HG02870 (cell line): ENCODE results near the gene PPP2R5D.
A peak's percentile ranks its signal among the peaks of the same experiment; 100 is the strongest.
"Not testable (repeated sequence)": the region's sequence is repeated elsewhere in the genome, so short reads cannot be mapped to it uniquely, and the experiment has no call there.

Experiments used
- ATAC-seq: cut with Tn5 transposase; IDR thresholded peaks from one replicate; pipeline ENCODE4 v1.9.1; 2021; ENCODE audit warnings: mild to moderate bottlenecking, moderate library complexity; ENCODE audit not compliant: unreplicated experiment

PPP2R5D gene

GRCh38 chr6:42984001-42984923 is at the start of gene PPP2R5D:
PPP2R5D (plus strand) TSS chr6:42984570; CDS start chr6:42984678, 108 bp downstream.
- ATAC-seq = peak; percentile 88

DNA sequence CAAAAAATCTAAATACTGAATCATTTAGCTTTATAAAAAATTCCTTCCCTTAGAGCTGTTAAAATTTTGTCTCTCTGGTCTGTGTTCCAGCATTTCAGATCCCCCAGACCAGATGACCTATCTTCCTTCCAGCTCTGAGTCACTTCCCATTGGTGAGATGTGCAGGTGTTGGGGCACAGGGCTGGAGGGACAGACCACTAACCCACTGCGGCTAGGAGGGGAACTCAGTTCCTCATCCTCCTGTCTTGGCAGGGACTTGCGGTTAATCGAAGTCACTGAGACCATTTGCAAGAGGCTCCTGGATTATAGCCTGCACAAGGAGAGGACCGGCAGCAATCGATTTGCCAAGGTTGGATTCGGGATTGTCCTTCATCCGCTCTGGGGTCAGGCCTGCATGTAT is 49.0 kb upstream of the PPP2R5D start:
- ATAC-seq = no peak

GRCh38 chr6:42936398-42936797 is 48.0 kb upstream of the PPP2R5D start:
- ATAC-seq = no peak

GRCh38 chr6:42937548-42938427 is 46.6 kb upstream of the PPP2R5D start:
- no peak for ATAC-seq

GRCh38 chr6:42938428-42938796 is 46.0 kb upstream of the PPP2R5D start:
- ATAC-seq = no peak

DNA sequence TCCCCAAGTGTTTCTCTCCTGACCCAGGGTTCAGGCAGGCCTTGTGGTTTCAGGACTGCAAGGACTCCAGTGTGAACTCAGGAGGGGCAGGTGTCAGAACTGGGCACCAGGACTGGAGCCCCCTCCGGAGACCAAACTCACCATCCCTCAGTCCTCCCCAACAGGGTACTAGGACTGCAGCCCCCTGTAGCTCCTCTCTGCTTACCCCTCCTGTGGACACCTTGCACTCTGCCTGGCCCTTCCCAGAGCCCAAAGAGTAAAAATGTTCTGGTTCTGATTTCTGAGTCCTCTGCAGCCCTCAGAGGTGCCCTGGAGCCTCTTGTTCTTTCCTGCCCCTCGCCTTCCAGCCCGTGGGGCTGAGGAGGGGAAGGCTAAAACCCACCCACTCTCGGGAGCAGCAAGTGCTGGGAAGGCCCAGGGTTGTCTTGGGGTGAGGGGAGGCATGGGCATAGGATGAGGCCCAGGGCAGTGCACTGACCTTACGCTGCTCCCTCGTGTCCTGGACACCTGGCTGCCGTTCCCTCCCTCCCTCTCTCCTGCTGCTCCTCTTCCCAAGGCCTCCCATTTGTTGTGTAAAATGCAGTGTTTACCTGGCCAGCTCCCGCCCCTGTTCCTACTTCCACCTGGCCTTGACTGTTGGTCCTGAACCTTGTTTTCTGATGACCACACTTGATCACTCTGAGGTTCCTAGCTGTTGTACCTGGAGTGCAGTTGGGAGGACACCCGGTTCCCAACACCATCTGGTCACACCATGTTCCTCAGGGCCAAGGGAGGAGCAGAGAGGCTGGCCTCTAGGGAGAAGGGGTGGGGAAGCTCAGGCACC is 45.2 kb upstream of the PPP2R5D start:
- no peak for ATAC-seq

DNA sequence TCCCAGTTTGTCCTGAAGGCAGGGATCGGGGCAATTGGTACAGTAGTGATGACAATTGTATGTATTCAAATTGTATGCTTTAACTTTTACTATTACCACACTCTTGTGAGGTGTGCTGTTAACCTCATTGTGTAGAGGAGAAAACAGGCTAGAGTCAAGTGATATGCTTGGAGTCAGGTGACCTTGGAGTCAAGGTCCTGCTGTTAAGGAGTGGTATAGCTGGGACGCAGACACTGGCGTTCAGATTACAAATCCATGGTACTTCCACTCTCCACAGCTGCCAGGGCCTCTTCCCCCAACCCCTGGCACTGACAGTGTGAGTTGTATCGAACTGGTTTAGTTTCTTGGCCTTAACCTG is 44.6 kb upstream of the PPP2R5D start:
- no peak for ATAC-seq

GRCh38 chr6:42940493-42941045 is 43.8 kb upstream of the PPP2R5D start:
- no peak for ATAC-seq

DNA sequence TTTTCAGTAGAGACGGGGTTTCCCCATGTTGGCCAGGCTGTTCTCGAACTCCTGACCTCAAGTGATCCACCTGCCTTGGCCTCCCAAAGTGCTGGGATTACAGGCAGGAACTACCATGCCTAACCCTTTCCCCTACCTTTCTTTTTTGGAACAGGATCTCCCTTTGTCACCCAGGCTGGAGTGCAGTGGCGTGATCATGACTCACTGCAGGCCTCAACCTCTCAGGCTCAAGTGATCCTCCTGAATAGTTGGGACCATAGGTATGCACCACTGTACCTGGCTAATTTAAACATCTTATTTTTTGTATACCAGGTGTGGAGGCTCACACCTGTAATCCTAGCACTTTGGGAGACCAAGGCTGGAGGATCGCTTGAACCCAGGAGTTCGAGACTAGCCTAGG is 43.0 kb upstream of the PPP2R5D start:
- ATAC-seq = not testable (repeated sequence)

DNA sequence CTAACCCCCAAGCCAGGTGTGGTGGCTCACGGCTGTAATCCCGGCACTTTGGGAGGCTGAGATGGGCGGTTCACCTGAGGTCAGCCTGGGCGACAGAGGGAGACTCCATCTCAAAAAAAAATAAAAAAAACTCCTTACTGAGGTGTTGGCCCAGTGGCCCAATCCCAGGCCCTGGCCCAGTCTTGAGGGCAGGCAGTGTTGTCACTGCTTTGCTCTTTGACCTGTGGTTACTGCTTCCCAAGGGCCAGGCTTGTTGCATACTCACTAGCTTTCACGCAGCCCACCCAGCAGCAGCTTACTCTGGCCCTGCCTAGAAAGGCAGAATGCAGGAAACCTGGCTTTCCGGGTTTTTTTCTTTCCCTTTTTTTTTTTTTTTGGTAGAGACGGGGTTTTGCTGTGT is 41.9 kb upstream of the PPP2R5D start:
- ATAC-seq = no peak

DNA sequence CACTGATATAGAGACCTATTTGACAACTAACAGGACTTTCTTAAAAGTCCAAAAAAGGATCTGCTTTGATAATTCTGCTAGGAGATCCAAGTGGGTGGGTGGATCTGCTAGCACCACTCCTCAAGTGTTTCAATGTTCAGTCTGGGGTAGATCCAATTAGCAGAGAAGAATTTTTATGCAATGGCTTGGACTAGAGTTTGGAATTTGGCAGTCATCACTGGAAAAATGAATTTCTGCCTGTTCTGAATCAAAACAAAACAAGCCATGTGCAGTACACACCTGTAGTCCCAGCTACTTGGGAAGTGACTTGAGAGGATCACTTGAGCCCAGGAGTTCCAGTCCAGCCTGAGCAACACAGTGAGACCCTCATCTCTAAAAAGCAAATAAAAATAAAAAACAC is 36.4 kb upstream of the PPP2R5D start:
- no peak for ATAC-seq

- no peak for ATAC-seq
Measured at GRCh38 chr6:42952389-42952788, 32.0 kb upstream of the PPP2R5D start.

DNA sequence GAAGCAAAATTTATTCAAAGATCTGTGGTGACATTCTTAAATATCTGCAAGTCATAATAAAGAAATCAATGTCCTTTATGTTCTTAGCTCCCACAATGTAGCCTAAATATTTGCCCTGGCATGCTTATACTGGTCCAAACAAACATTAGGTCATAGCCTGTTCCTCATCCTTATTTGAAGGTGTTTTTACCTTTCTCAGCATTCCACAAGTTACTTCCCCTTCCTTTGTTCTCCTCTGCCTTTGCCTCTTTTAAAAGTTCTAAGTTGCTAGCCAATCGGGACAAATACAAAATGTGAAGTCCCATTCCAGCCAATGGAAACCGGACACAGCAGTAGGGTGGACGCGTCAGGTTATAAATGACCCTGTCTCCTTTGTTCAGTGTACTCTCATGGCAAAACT is 30.0 kb upstream of the PPP2R5D start:
- not testable (repeated sequence) for ATAC-seq

DNA sequence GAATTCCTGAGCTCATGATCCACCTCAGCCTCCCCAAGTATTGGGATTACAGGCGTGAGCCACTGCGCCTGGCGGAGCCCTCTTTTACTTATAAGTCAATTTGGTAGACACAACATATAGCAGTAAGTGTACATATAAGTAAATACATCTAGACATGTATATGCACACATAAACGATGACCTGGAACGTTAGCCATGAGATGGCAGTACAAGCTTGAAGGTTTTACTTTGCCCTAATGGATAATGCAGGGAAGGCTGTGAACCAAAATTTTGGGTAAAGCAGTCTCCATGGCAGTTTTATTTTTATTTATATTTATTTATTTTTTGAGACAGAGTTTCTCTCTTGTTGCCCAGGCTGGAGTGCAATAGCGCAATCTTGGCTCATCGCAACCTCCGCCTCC is 26.2 kb upstream of the PPP2R5D start:
- ATAC-seq = no peak

DNA sequence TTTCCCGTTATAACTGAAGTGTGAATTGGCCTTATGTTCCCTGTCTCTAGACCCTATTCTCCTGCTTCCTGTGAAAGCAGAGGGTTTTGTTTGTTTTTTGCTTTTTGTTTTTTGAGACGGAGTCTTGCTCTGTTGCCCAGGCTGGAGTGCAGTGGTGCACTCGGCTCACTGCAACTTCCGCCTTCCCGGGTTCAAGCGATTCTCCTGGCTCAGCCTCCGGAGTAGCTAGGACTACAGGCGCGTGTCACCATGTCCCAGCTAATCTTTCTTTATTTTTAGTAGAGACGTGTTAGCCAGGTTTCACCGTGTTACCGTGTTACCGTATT is 24.5 kb upstream of the PPP2R5D start:
- ATAC-seq = no peak

- ATAC-seq = no peak
Measured at GRCh38 chr6:42960243-42961019, 23.9 kb upstream of the PPP2R5D start, which contains the start of gene GNMT. GNMT (plus strand) TSS chr6:42960754; CDS start chr6:42960768, 14 bp downstream.

DNA sequence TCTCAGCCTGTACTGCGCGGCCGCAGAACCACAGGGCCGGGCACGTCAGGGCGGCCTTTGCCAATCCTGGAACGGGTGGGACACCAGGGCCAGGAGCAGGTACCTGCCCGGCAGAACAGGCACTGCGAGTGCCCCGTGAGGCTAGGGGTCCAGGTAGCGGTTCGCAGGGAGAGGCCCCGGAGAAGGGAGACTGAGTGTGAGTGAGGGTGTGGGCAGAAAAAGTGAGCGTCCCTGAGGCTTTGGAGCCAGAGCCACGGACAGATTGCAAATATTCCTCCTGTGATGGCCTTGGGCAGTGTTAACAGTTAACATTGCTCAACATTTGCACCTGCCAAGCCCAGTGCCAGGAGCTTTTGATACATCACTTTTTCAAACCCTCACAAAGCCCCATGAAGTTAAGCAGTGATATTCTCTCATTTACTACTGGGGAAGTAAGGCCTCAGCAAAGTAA is 23.3 kb upstream of the PPP2R5D start:
- ATAC-seq = no peak

GRCh38 chr6:42962096-42962495 is 22.3 kb upstream of the PPP2R5D start:
- ATAC-seq = no peak

- ATAC-seq = no peak
Measured at GRCh38 chr6:42962502-42963178, 21.7 kb upstream of the PPP2R5D start.
